Measurements from ENCODE around the gene NFIX. TPM values are rescaled to one million over a fixed set of nuclear protein-coding genes. Genes with fewer than 3 reads are reported as not detected.
A peak's percentile ranks its signal among the peaks of the same experiment; 100 is the strongest.

Gene NFIX
- total and polyA plus RNA-seq, 12 donors: 1.3 to 72.8 (median 28.6) TPM

DNA sequence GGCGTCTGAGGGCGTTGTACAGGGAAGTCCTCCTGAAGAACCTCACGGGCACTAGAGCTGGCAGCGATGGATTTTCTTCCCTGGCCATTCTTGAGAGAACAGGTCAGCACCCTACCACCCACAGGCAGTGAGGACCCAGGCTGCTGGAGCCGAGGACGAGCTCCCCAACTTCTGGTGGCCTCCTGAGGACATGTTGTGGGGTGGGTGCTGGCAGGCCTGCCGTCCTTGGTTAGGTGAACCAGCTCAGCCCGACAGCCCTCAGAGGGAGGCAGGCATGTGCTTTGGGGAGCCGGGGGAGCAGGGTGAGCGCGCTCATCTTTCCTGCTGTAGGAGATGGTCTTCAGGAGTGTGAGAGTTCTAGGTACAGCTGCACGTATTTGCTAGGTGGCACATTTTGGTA is 92.0 kb downstream of the NFIX start:
- no peaks in the 10 kb centered on the region for H3K36me3 ChIP-seq (replicated peaks in 1 of 2)
- H3K9me3 ChIP-seq (replicated peaks in 1 of 3): no peaks in the 10 kb centered on the region
- WGBS, 4 donors: 91 to 97% (median 94%) methylated on average over 8 to 12 of the region's 12 CpGs
- peaks cover 0 to 4% of the 10 kb centered on the region in 2 donors for H3K4me1 ChIP-seq (replicated peaks in 1 of 2)
- H3K4me3 ChIP-seq: no peak overlapping the region
- TF ChIP-seq, protein P1, sequence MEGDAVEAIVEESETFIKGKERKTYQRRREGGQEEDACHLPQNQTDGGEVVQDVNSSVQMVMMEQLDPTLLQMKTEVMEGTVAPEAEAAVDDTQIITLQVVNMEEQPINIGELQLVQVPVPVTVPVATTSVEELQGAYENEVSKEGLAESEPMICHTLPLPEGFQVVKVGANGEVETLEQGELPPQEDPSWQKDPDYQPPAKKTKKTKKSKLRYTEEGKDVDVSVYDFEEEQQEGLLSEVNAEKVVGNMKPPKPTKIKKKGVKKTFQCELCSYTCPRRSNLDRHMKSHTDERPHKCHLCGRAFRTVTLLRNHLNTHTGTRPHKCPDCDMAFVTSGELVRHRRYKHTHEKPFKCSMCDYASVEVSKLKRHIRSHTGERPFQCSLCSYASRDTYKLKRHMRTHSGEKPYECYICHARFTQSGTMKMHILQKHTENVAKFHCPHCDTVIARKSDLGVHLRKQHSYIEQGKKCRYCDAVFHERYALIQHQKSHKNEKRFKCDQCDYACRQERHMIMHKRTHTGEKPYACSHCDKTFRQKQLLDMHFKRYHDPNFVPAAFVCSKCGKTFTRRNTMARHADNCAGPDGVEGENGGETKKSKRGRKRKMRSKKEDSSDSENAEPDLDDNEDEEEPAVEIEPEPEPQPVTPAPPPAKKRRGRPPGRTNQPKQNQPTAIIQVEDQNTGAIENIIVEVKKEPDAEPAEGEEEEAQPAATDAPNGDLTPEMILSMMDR (IDR thresholded peaks at IDR 0.05): no peak
- TF ChIP-seq POLR2A (IDR thresholded peaks at IDR 0.05): no peak
- H3K27ac ChIP-seq: no peak overlapping the region
- H3K27me3 ChIP-seq: no peaks in the 10 kb centered on the region
- DNase-seq: no peak
- intact Hi-C loops (cut with DNase I): no loop called here

DNA sequence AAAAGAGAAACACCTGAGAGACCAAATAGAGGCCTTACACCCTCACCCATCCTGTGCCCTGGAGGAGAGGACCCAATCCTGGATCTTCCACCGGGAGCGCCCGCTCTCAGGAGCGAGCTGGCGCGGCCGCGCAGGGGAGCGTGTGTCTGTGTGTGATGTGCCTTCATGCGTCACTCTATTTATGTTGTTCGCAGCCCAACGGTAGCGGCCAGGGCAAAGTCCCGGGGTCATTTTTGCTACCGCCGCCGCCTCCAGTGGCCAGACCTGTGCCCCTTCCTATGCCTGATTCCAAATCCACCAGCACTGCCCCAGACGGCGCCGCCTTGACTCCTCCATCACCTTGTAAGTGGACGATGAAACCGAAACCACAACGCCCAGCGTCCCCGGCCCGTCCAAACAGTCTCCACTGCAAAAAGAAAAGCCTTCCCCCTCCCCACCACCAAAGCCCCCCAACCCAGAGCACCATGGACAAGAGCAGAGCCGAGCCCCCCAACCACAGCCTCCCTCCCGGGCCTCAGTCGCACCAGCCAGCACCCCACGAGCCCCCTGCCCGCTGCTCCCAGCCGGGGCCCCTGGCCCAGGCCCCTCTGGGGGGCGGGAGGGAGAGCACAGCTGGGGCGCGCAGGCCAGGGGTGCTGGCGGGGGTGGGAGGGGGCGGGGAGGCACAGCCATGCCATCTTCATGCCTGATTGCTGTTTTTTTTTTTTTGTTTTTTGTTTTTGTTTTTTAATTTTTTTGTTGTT is 92.7 kb downstream of the NFIX start:
- H3K27me3 ChIP-seq: no peaks in the 10 kb centered on the region
- DNase-seq: no peak
- 74 to 94% (median 79%) methylated on average over 23 to 37 of the region's 37 CpGs for WGBS, 4 donors
- H3K4me3 ChIP-seq: no peak overlapping the region
- H3K27ac ChIP-seq: no peak overlapping the region
- H3K4me1 ChIP-seq (replicated peaks in 1 of 2): peaks cover 0 to 4% of the 10 kb centered on the region in 2 donors
- H3K36me3 ChIP-seq (replicated peaks in 1 of 2): no peaks in the 10 kb centered on the region
- no peaks in the 10 kb centered on the region for H3K9me3 ChIP-seq (replicated peaks in 1 of 3)
- TF ChIP-seq, protein P1 (IDR thresholded peaks at IDR 0.05): no peak
- TF ChIP-seq POLR2A (IDR thresholded peaks at IDR 0.05): no peak
- intact Hi-C loops (cut with DNase I): no loop called here

DNA sequence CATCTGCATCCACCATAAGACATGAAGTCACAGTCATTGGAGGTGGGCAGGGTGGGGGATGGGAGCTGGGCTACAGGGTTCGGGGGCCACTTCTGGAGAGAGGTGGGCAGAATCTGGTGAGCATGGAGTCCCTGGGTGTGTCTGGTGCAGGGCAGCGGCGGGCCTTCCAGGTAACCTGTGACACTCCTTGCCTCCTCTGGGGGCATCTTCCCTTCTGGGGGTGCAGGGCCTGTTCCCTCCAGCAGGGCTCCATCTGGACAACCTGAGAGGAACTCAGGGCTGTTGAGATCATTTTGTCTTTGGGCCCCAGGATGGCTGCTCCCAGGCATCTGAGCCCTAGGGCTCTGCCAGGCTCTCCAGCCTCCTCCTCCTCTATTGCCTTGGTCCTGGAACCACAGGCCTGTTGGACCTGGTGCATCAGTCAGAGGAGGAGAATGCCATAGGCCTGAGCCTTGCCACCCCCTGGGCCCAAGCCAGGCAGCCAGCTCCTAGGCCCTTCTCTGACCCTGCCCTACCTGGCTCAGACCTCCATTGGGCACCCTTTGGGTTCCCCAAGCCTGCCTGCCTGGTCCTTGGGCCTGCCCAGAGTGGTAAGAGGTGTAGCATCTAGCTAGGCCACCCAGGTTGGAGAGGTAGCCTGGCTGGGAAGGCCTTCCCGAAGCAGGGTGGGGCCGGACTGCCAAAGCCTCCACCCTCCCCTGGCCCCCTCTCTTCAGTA is 94.0 kb downstream of the NFIX start:
- Histone ChIP-seq H3K36me3 (replicated peaks in 1 of 2) (no peaks in the 10 kb centered on the region), H3K9me3 (replicated peaks in 1 of 3) (no peaks in the 10 kb centered on the region), H3K4me3 (no peak overlapping the region), H3K4me1 (replicated peaks in 1 of 2) (peaks cover 0 to 4% of the 10 kb centered on the region in 2 donors), H3K27ac (peak overlapping the region in 1 of 5 donors; percentile 12), H3K27me3 (no peaks in the 10 kb centered on the region)
- WGBS, 4 donors: 88 to 94% (median 89%) methylated on average over 3 to 5 of the region's 5 CpGs
- no peak for DNase-seq
- intact Hi-C loops (cut with DNase I): no loop called here
- no peak for TF ChIP-seq POLR2A (IDR thresholded peaks at IDR 0.05)
- TF ChIP-seq, protein P1 (IDR thresholded peaks at IDR 0.05): peak in 1 of 6 experiments; percentile 20

DNA sequence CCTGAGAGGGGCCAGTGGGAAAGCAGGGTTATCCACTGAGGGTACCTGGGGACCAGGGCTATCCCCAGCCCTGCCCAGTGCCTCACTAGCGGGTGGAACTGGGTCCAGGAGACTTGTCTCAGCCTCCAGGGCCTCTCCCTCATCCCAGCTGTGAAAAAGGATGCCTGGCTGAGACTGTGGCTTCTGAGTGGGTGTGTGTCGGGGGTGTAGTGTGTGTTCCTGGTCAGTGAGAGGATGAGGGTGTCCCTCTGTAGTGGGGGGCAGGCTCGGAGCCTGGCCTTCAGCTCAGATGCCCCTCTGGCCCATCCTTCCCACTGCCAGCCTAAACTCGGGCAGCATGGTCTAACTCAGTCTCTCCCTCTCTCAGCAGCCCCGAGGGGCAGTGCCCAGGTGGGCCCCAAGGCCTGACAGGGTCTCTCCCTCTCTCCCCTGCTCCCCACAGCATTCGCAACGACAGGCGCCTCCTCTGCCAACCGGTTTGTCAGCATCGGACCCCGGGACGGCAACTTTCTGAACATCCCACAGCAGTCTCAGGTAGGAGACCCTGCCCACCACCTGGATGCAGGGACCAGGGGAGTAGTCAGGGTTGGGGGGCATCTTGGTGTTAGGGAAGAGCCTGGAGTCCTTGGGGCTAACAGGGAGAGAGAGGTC is 94.7 kb downstream of the NFIX start:
- H3K4me1 ChIP-seq (replicated peaks in 1 of 2): peaks cover 0 to 4% of the 10 kb centered on the region in 2 donors
- H3K27me3 ChIP-seq: no peaks in the 10 kb centered on the region
- intact Hi-C loops (cut with DNase I): loop anchor here in 1 of 2 donors (5.0 kb wide), 1 partner anchor 108 kb away; no protein-coding TSS in a partner anchor
- H3K9me3 ChIP-seq (replicated peaks in 1 of 3): no peaks in the 10 kb centered on the region
- no peak for DNase-seq
- no peak for TF ChIP-seq POLR2A (IDR thresholded peaks at IDR 0.05)
- TF ChIP-seq, protein P1 (IDR thresholded peaks at IDR 0.05): no peak
- peak overlapping the region in 2 of 5 donors; percentile 12 to 17 for H3K27ac ChIP-seq
- H3K4me3 ChIP-seq: no peak overlapping the region
- WGBS, 4 donors: 90 to 100% (median 93%) methylated on average over 9 to 12 of the region's 12 CpGs
- H3K36me3 ChIP-seq (replicated peaks in 1 of 2): no peaks in the 10 kb centered on the region

Data from adrenal gland (tissue), 12 donors.